Parathyroid adenoma (tissue), 2 donors: ENCODE data around the gene ERO1B.

Experiments used
- H2AFZ ChIP-seq: fragments of 300-600 bp; sonication (generic); one replicate; pipeline ENCODE4 v1.7.0; 2017; ENCODE audit warnings: antibody characterized with exemption, mild to moderate bottlenecking
- H3K27ac ChIP-seq: fragments of 300-600 bp; sonication (generic); one replicate; pipeline ENCODE4 v1.7.0; 2017
- H3K27me3 ChIP-seq: fragments of 300-600 bp; sonication (generic); one replicate; pipeline ENCODE4 v1.7.0; 2017; ENCODE audit warnings: low read length; ENCODE audit not compliant: control insufficient read depth, insufficient read depth
- H3K36me3 ChIP-seq: fragments of 300-600 bp; sonication (generic); one replicate; pipeline ENCODE4 v1.7.0; 2017; ENCODE audit warnings: low read length; ENCODE audit not compliant: control insufficient read depth, insufficient read depth
- H3K4me1 ChIP-seq: fragments of 300-600 bp; sonication (generic); one replicate; pipeline ENCODE4 v1.7.0; 2017; ENCODE audit warnings: control low read depth
- H3K4me2 ChIP-seq: fragments of 300-600 bp; sonication (generic); one replicate; pipeline ENCODE4 v1.7.0; 2017; ENCODE audit warnings: low read length
- H3K4me3 ChIP-seq: fragments of 300-600 bp; sonication (generic); one replicate; pipeline ENCODE4 v1.7.0; 2017; ENCODE audit warnings: low read depth, low read length
- H3K79me2 ChIP-seq: fragments of 300-600 bp; sonication (generic); one replicate; pipeline ENCODE4 v1.7.0; 2017; ENCODE audit warnings: control low read depth
- H3K9ac ChIP-seq: fragments of 300-600 bp; sonication (generic); one replicate; pipeline ENCODE4 v1.7.0; 2017; ENCODE audit warnings: mild to moderate bottlenecking
- H3K9me3 ChIP-seq: fragments of 300-600 bp; sonication (generic); one replicate; pipeline ENCODE4 v1.7.0; 2017; ENCODE audit warnings: low read length; ENCODE audit not compliant: control insufficient read depth
- TF ChIP-seq, protein P1 (sequence below): fragments of 300-600 bp; sonication (generic); IDR thresholded peaks from one replicate; pipeline ENCODE4 v1.7.0; 2017; ENCODE audit warnings: antibody characterized with exemption, mild to moderate bottlenecking
- donor health status: primary hyperparathyroidism.

ERO1B gene

DNA sequence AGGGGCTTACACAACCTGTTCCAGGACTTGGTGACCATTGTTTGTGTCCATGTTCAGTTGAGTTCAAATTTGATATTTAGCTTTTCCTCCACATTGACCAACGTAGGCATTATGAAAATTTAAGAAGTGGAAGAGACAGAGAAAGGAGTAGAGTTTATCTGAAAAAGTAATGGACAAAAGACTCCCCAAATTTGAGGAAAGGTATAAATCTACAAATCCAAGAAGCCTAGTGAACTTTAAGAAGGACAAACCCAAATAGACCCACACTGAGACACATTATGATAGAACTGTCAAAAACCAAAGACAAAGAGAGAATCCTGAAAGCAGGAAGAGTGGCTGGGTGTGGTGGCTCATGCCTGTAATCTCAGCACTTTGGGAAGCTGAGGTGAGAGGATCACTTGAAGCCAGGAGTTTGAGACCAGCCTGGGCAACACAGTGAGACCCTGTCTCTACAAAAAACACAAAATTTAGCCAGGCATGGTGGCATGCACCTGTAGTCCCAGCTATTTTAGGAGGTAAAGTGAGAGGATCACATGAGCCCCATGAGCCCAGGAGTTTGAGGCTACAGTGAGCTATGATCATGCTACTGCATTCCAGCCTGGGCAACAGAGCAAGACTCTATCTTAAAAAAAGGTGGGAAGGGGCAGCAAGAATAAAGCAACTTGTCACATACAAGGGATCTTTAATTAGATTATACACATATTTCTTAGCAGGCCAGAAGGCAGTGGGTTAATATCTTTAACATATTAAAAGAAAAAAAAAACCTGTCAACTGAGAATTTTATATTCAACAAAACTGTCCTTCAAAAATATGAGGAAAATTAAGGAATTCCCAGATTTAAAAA, 41.0 kb upstream of the ERO1B start:
- TF ChIP-seq, protein P1, sequence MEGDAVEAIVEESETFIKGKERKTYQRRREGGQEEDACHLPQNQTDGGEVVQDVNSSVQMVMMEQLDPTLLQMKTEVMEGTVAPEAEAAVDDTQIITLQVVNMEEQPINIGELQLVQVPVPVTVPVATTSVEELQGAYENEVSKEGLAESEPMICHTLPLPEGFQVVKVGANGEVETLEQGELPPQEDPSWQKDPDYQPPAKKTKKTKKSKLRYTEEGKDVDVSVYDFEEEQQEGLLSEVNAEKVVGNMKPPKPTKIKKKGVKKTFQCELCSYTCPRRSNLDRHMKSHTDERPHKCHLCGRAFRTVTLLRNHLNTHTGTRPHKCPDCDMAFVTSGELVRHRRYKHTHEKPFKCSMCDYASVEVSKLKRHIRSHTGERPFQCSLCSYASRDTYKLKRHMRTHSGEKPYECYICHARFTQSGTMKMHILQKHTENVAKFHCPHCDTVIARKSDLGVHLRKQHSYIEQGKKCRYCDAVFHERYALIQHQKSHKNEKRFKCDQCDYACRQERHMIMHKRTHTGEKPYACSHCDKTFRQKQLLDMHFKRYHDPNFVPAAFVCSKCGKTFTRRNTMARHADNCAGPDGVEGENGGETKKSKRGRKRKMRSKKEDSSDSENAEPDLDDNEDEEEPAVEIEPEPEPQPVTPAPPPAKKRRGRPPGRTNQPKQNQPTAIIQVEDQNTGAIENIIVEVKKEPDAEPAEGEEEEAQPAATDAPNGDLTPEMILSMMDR: no peak
- Histone ChIP-seq H3K4me2 (no peak overlapping the region), H3K36me3 (no peaks in the 10 kb centered on the region), H3K4me1 (no peaks in the 10 kb centered on the region), H3K79me2 (no peaks in the 10 kb centered on the region), H3K9me3 (no peaks in the 10 kb centered on the region), H3K27me3 (no peaks in the 10 kb centered on the region), H3K4me3 (no peak overlapping the region), H3K27ac (no peak overlapping the region), H3K9ac (no peak overlapping the region), H2AFZ (no peak overlapping the region)

DNA sequence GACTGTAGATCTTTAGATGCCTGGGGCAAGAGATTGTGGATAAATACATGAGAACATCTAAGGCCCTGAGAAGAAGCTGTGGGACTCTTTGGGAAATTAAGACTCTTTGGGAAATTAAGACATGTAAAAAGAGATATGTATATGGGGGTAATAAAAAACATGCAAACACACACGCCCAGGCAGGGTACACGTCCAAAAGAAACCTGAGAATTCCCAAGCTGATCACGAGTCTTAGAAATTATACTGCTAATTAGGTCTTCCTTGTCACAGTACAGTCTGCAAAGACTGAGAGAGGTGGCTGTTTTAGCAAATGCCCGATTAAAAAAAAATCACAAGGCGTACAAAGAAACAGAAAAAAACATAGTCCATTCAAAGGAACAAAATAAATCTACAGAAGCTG, 39.3 kb upstream of the ERO1B start:
- TF ChIP-seq, protein P1: no peak
- H3K27me3 ChIP-seq: no peaks in the 10 kb centered on the region
- no peaks in the 10 kb centered on the region for H3K9me3 ChIP-seq
- no peak overlapping the region for H3K4me2 ChIP-seq
- no peaks in the 10 kb centered on the region for H3K79me2 ChIP-seq
- H3K36me3 ChIP-seq: no peaks in the 10 kb centered on the region
- no peak overlapping the region for H3K27ac ChIP-seq
- no peak overlapping the region for H2AFZ ChIP-seq
- H3K4me1 ChIP-seq: no peaks in the 10 kb centered on the region
- H3K9ac ChIP-seq: no peak overlapping the region
- no peak overlapping the region for H3K4me3 ChIP-seq

DNA sequence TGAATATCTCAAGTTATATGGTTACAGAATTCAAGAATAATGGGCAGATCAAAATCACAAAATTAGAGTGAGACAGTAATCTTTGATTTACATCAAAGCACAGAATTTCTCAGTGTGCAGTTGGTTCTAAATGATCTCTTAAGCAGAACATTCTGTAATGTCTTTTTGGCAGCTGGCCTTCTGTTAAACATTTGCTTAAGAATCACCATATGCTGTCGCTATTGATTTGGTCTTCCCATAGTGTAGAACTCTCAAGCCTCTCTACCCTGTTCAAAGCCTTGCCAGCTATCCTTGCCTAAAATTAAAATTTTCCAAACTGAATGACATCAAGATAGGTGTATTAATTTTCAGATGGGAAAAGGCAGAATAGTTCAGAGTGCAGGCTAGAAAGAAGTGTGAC, 38.9 kb upstream of the ERO1B start:
- TF ChIP-seq, protein P1: no peak
- no peak overlapping the region for H3K4me2 ChIP-seq
- H3K4me1 ChIP-seq: no peaks in the 10 kb centered on the region
- no peaks in the 10 kb centered on the region for H3K79me2 ChIP-seq
- no peaks in the 10 kb centered on the region for H3K27me3 ChIP-seq
- H3K4me3 ChIP-seq: no peak overlapping the region
- no peak overlapping the region for H2AFZ ChIP-seq
- no peaks in the 10 kb centered on the region for H3K36me3 ChIP-seq
- no peak overlapping the region for H3K27ac ChIP-seq
- no peaks in the 10 kb centered on the region for H3K9me3 ChIP-seq
- no peak overlapping the region for H3K9ac ChIP-seq

DNA sequence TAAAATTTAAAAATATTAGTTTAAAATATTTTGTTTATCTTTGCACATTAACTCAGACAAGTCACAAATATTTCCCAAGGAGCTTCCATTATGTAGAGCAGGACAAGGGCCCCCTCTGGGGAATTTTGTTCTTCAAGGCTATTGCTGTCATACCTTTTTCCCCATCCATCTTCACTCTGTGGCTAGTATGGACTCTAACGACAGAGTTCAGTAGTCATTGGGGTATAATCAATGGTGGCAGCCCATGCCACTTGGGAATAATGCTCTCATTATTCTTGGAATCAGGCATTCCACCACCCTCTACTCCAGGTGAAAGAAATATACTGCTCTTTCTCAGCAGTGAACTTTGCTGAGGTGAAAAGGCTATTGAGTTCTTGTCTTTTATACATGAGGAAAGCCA, 38.5 kb upstream of the ERO1B start:
- Histone ChIP-seq H2AFZ (no peak overlapping the region), H3K4me3 (no peak overlapping the region), H3K9me3 (no peaks in the 10 kb centered on the region), H3K27ac (no peak overlapping the region), H3K79me2 (no peaks in the 10 kb centered on the region), H3K36me3 (no peaks in the 10 kb centered on the region), H3K9ac (no peak overlapping the region), H3K4me1 (no peaks in the 10 kb centered on the region), H3K27me3 (no peaks in the 10 kb centered on the region), H3K4me2 (no peak overlapping the region)
- TF ChIP-seq, protein P1: no peak

DNA sequence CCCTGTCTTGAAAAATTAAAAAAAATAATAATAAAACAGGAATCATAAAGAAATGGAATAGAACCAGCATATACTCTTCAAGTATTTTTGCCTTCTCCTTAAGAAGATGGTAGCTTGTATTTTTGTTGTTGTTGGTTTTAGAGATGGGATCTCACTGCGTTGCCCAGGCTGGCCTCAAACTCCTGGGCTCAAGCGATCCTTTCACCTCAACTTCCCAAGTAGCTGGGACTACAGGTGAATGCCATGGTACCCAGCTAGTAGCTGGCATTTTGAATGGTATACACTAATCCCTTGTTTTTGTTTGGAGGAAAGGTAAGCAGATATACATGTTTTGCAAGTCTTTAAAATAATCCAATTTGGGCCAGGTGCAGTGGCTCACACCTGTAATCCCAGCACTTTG, 34.7 kb upstream of the ERO1B start:
- Histone ChIP-seq H3K27me3 (no peaks in the 10 kb centered on the region), H3K9ac (no peak overlapping the region), H3K4me1 (peaks cover 3% of the 10 kb centered on the region), H3K36me3 (no peaks in the 10 kb centered on the region), H3K79me2 (no peaks in the 10 kb centered on the region), H3K4me3 (no peak overlapping the region), H3K9me3 (no peaks in the 10 kb centered on the region), H3K27ac (no peak overlapping the region), H2AFZ (no peak overlapping the region), H3K4me2 (no peak overlapping the region)
- TF ChIP-seq, protein P1: no peak
